NCI-H82 treated with DMSO at 0.1 percent for 48 hours (cell line): ENCODE data around the gene LCE1E.

ENCODE experiments used
- DNase-seq: peaks from one replicate; lab custom pipeline; 2025; ENCODE audit not compliant: unreplicated experiment; lab: John Stamatoyannopoulos, UW

LCE1E gene

DNA sequence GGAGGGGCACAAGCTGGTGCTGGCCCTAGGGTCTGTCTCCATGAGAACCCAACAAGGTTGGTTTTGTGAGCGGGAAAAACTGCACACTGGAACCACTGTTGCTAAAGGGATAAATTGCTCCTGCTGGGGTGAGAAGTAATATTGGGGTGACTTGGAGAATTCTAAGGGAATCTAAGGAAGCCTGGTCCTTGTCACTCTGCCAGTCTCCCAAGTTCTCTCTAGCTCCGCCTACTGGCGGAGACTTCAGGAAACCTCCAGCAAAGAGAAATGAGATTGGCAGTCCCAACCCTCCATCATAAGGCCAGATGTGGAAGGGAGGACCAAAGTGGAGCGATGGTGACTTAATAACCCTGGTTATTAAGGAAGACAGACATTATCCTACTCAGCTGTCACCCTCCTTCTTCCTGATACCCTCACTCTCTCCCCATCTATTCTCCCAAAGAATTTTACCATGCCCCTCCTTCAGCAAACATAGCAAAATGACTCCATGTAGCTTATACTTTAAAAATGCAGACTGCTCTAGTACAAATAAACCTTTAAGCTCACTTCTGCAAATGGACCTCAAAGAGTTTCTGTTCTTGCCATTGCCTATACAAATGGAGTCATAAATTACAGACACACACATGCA, 8.4 kb upstream of the LCE1E start:
- no peak for DNase-seq

DNA sequence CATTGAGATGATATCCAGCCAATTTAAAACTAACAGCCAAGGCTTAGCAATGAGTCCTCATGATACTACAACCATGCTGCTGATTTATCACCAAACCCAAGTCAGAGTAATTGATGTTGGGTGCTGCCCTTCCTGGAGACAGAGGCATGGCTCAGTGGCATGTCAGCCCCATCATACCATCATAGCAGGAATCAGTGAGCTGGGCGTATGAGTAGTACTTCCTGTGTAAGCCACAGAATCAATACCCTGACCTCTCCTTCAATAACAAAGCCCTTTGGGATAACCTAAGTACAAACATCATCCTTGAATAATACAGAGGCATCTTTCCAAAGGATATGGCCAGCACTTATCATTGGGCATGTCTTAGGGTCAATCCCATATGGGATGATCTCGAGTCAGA, 3.0 kb upstream of the LCE1E start:
- no peak for DNase-seq

DNA sequence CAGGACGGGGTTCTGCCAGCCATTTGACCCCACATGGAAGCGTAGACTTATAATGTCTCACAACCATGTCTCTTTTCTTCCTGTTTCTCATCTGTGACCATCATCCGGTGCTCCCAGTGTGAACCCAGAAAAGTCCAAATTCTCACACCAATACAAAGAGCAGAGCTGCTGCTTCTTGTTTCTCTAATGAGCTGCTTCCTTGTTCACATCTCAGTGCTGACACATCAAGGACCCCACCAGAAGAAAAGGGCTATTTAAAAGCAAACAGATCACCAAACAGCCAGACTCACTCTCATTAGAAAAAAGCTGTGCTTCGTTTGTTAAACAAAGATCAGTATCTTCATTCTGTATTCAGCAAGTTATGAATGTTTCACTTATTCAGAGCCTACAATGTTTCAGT, 9.6 kb downstream of the LCE1E start:
- no peak for DNase-seq

DNA sequence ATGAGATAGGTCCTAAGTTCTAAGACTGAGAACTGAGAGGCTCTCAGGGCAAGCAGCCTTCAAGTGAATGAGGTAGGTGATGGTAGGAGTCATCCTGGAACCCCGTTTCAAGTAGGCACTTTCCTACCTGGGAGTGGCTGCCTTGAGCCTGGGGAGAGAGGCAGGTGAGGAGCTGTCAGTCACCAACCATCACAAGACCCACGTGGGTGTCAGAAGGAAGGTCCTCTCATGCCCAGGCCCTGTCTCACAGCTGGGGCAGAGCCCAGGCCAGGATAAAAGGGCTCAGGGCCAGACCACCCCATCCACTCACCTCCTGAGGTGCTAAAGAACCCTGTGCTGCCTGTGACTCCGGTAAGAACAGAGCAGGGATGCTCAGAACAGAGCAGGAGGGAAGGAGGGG, 10.4 kb downstream of the LCE1E start, which contains the start of gene LCE1D:
LCE1D (plus strand) TSS at position 301 of the 400 bp plus-strand sequence. CDS start 1,074 bp downstream, outside the sequence.
- DNase-seq, result no peak

DNA sequence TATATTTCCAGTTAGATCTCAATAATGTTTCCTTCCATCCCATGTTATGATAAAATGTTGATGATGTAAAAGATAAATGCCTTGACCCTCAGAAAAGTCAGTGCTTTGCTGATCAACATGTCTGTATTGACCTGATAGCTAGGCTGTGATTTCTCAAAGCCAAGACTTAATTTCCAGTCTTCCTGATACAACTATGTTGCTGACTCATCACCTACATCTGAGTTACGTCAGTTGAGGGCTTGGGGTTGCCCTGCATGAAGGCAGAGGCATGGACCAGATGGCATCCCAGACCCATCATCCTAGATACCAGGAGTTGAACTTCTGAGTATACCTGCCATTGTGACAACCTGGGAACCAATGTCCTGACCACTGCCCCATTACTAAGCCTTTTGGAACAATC, 15.3 kb downstream of the LCE1E start:
- DNase-seq, result no peak

DNA sequence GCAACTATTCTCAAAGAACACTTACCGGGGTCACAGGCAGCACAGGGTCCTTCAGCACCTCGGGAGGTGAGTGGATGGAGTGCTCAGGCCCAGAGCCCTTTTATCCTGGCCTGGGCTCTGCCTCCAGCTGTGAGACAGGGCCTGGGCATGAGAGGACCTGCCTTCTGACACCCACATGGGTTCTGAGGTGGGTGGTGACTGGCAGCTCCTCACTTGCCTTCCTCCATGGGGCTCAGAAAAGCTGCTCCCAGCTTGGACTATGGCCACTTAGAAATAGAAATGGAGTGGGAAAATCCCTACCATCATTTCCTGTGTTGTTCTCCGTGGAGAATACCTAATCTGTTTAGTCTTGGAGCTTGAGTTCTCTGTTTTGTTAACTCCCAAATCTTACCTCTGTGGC, 20.5 kb downstream of the LCE1E start, which contains the start of gene LCE1C:
LCE1C (minus strand) TSS at position 76 of the 400 bp plus-strand sequence. CDS start 1,173 bp downstream, outside the sequence.
- no peak for DNase-seq

DNA sequence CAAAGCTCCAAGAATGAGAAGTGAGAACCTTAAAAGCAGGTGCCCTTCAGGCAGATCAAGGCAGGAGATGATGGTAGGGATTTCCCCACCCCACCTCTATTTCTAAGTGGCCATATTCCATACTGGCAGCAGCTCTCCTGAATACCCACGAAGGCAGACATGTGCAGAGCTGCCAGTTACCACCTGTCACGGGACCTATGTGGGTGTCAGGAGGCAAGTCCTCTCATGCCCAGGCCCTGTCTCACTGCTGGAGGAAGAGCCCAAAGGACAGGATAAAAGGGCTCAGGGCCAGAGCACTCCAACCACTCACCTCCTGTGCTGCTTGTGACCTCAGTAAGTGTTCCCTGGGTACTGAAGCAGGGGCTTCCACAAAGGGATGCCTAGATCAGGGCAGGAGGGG, 25.0 kb downstream of the LCE1E start:
- DNase-seq, result no peak

DNA sequence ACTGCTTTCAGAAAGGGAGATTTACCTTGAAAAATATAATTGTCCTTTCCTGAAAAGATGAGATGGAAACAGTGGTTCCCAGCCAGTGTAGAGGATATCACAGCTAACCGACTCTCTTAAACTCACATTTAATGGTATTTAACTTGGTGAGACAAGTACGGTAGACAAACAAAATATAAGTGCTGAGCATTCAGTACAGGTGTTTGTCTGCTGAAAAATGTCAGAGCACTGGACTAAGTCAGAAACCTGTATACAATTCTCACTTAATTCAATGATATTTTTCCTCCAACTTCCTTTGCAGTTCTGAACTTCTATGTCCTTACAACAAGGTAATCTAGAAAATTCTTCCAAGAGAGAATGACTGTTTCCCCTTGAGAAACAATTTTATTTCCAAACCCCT, 25.6 kb downstream of the LCE1E start, which contains the start of gene LCE1B:
LCE1B (plus strand) TSS at position 301 of the 400 bp plus-strand sequence. CDS start 476 bp downstream, outside the sequence.
- DNase-seq, result no peak

DNA sequence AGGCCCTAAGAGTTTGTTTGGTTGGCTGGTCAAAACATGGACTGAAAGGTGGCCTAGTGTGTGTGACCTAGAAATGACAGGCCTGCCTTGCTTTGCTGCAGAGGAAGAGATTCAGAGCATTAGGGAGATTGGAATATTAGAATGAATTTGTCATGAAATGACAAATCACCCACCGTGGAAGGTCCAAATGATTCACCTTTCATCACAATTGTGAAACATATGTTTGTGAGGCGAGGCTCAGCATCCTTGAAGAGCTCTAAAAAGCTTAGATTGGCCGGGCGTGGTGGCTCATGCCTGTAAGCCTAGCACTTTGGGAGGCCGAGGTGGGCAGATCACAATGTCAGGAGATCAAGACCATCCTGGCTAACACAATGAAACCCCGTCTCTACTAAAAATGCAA, 31.3 kb downstream of the LCE1E start:
- DNase-seq, result no peak

DNA sequence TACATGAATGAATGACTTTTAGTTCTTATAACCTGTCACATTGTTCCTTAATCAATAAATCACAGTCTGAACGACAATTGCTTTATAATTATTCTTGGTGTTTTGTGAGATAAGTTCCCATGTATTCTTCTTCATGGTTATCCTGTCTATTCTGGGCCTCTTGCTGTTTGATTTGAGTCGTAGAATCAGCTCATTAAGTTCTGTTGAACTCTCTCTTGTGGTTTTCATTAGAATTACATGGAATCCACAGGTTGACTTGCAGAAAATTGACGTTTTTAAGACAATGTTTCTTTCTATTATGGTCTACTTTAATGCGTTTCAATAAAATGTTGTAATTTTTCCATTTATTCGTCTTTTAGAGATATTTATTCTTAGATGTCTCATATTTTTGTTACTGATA, 37.2 kb downstream of the LCE1E start:
- DNase-seq, result no peak

DNA sequence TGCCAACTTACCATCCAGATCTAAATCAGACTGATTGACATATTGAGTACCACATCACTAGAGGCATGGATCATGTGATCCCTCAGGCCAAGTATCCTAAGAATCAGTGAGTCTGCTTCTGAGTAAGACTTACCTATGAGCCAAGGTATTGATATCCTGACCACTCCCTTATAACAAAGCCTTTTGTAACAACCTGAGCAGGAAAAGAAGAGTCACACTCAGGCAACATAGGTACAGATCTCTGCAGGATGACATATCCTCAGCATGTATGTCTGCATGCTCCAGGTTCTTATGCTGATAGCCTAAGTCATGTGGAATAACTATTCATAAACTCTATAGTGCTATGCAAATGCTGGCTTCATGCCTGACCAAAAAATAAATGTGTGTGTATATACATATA, 38.9 kb downstream of the LCE1E start:
- no peak for DNase-seq

DNA sequence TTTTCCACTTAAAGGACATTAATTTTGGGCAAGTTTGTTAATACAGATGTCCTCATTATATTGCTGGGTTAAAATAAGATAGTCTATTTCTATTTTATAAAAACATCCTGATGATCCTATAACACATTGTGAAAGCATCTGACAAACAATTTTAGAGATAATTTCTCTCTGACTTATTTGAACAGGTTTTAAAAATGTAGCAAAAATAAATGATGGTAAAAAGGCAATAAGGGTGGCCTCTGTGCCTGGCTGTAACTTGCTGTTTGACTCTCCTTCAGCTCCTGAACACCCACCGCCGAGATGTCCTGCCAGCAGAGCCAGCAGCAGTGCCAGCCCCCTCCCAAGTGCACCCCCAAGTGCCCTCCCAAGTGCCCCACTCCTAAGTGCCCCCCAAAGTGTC, 41.1 kb downstream of the LCE1E start, which contains the start of gene LCE1A:
LCE1A (plus strand) TSS at position 301 of the 400 bp plus-strand sequence; CDS start at position 301, 0 bp downstream.
- DNase-seq, result no peak

DNA sequence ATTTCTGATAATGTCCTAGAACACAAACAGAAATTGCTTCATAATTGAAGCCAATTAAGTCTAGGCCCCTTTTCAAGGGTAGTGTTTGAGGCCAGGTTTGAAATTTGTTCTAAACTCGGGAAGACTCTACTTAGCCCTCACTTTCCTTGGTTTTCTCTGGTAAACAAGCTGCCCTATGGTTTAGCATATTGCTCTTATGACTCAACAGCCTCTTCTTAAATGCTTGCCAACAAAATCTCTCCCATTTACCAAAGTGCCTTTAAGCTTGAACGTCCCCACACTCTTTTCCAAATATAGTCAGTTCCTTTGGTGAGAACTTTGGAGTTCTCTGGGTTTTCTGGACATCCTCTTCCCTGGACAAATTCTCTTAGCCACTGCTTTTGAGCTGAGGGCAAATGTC, 50.8 kb downstream of the LCE1E start:
- no peak for DNase-seq
